NCI-H748 (cell line): ENCODE results near the gene NUPR2.
"Not testable (repeated sequence)": the region's sequence is repeated elsewhere in the genome, so short reads cannot be mapped to it uniquely, and the experiment has no call there.

Experiments
- DNase-seq: peaks from one replicate; lab custom pipeline; 2025; ENCODE audit not compliant: unreplicated experiment; lab: John Stamatoyannopoulos, UW

Gene NUPR2

GRCh38 chr7:56115852-56116538, at the start of gene NUPR2:
Gene NUPR2, minus strand, starts transcription at chr7:56116417. Its CDS starts 103 bp downstream, at chr7:56116314.
- DNase-seq: no peak

- peak; percentile 99 for DNase-seq
Observed at GRCh38 chr7:56157238-56157790, 41.1 kb upstream of the NUPR2 start.

- not testable (repeated sequence) for DNase-seq
Observed at GRCh38 chr7:56131062-56131461, 14.8 kb upstream of the NUPR2 start.

- DNase-seq: no peak
Observed at GRCh38 chr7:56127241-56127975, 11.2 kb upstream of the NUPR2 start.

- no peak for DNase-seq
Observed at GRCh38 chr7:56125831-56126230, 9.6 kb upstream of the NUPR2 start.

- no peak for DNase-seq
Observed at GRCh38 chr7:56124981-56125380, 8.8 kb upstream of the NUPR2 start.

GRCh38 chr7:56121440-56121839, 5.2 kb upstream of the NUPR2 start:
- no peak for DNase-seq

- DNase-seq: not testable (repeated sequence)
Observed at GRCh38 chr7:56112244-56112643, 4.0 kb downstream of the NUPR2 start.

GRCh38 chr7:56110611-56111010, 5.6 kb downstream of the NUPR2 start:
- DNase-seq: peak; percentile 3

- DNase-seq: no peak
Observed at GRCh38 chr7:56107954-56108258, 8.3 kb downstream of the NUPR2 start.

- peak; percentile 99 for DNase-seq
Observed at GRCh38 chr7:56106108-56107073, 9.8 kb downstream of the NUPR2 start, which contains the start of gene CHCHD2. Gene CHCHD2, minus strand, starts transcription at chr7:56106476. Its CDS starts 63 bp downstream, at chr7:56106413.

GRCh38 chr7:56105508-56105907, 10.7 kb downstream of the NUPR2 start:
- DNase-seq: peak; percentile 47

GRCh38 chr7:56104138-56104537, 12.1 kb downstream of the NUPR2 start:
- DNase-seq: not testable (repeated sequence)

GRCh38 chr7:56099653-56100052, 16.6 kb downstream of the NUPR2 start:
- no peak for DNase-seq

GRCh38 chr7:56098187-56099008, 17.8 kb downstream of the NUPR2 start:
- DNase-seq: not testable (repeated sequence)

- DNase-seq: no peak
Observed at GRCh38 chr7:56097700-56098099, 18.5 kb downstream of the NUPR2 start.

- DNase-seq: peak; percentile 4
Observed at GRCh38 chr7:56092789-56093531, 23.3 kb downstream of the NUPR2 start, which contains the start of gene PHKG1. Gene PHKG1, minus strand, starts transcription at chr7:56092952. Its CDS starts 4,011 bp downstream, at chr7:56088941.

- not testable (repeated sequence) for DNase-seq
Observed at GRCh38 chr7:56092388-56092787, 23.8 kb downstream of the NUPR2 start.

GRCh38 chr7:56091591-56091990, 24.6 kb downstream of the NUPR2 start:
- no peak for DNase-seq
